Right renal cortex interstitium (tissue), 3 donors: Measurements from ENCODE around the gene BOK. TPM values are rescaled to one million over a fixed set of nuclear protein-coding genes. Genes with fewer than 3 reads are reported as not detected.

Experiments
- DNase-seq, 3 donors: peaks; one replicate each; pipeline ENCODE4 v3.0.0-alpha.2; 2013; ENCODE audit warnings: low read depth in 3 of 3, low spot score in 2 of 3
- polyA plus RNA-seq, 3 donors: library from polyadenylated mRNA; unstranded; fragments of 120-200 nt; gene quantifications; one replicate each; pipeline ENCODE4 v1.2.1, GENCODE V29; 2013; ENCODE audit not compliant: insufficient read length in 3 of 3

Gene BOK
- polyA plus RNA-seq, 3 donors, result 15.9 to 20.4 (median 20.0) TPM

DNA sequence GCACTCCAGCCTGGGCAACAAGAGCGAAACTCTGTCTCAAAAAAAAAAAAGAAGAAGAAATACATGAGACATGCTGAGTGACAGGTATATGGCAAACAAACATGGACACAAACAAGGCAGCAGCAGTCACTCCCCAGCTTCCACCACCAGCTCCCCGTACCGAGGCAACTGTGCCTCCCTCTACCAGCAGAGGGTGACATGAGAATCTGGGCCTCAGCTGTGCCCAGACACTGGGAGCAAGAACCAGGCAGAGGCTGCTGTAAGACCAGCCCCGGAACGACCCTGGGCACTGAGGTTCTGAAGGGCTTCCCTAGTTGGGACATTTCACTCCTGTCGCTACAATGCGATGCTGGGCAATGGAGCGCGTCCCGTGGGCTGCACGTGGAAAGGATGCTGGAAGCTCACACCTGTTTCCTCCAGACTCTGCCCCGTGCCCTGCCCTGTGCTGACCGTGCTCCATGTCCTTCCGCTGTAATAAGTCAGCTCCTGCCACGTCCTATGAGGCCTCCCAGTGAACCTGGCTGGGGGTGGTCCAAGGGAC lies 37.1 kb downstream of the BOK start:
- no peak for DNase-seq

DNA sequence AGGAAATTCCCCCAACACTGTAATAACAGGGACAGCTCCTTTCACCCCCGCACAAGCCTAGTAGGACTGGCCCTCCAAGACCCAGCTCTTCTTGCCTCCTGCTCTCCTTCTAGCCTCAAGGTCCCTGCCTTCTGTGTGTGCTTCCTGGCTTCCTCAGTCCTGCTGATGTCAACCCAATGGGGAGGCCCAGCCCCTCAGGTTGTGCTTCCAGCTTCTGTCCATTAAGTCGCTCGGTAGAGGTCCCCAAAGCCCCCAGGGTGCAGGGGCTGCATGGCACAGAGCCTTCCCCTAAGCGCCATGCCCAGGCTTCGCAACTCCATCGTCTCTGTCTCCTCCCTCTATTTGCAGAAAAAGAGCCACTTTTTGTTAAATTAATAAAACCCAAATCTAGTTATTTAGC lies 39.0 kb downstream of the BOK start:
- no peak for DNase-seq

- no peak for DNase-seq
Measured at GRCh38 chr2:241598061-241598460, 39.5 kb downstream of the BOK start.

DNA sequence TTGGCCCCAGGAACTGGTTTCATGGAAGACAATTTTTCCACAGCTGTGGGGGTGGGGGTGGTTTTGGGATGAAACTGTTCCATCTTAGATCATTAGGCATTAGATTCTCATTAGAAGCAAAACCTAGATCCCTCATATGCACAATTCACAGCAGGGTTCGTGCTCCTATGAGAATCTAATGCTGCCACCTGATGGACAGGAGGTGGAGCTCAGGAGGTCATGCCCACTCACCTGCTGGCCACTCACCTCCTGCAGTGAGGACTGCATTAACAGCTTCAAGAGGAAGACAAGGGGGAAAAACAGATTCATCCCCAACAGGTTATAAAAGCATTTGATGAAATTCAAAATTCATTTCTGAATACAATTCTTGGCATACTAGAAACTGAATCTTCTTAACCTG lies 39.9 kb downstream of the BOK start:
- no peak for DNase-seq

DNA sequence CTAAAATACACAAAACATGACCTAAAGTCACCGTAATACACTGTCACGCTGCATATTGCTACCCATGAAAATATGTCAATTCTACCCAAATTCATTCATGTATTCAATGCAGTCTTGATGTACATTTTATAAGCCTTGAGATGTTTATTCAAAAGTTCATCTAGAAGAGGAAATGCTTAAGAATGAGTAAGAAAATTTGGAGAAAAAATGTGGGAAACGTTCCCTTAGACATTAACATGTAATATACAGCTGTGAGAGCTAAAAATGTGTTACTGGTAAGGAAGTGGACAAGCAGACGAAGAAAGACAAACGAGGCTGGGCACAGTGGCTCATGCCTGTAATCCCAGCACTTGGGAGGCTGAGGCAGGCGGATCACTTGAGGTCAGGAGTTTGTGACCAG lies 41.1 kb downstream of the BOK start:
- no peak for DNase-seq

DNA sequence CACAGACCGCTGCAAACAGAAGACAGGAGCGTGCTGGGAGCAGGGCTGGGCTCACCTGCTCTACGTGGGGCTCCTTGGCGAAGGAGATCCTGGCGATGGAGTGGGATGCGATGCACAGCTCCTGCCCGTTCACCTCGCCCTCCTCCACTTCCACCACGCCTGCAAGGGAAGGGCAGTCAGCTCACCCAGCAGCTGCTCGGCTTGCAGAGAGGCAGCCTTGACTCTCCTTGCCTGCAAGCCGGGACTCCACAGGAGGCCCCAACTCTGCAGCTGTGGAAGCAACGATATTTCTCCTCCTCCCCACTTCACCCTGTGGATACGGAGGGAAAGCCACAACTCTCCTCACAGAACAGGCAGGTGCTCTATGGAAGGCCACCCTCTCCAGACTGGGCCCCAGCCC lies 43.3 kb downstream of the BOK start:
- DNase-seq, result no peak

- DNase-seq, result no peak
Measured at GRCh38 chr2:241602720-241603119, 44.2 kb downstream of the BOK start.

GRCh38 chr2:241603686-241604085 lies 45.1 kb downstream of the BOK start:
- no peak for DNase-seq

- no peak for DNase-seq
Measured at GRCh38 chr2:241606186-241606585, 47.6 kb downstream of the BOK start.

DNA sequence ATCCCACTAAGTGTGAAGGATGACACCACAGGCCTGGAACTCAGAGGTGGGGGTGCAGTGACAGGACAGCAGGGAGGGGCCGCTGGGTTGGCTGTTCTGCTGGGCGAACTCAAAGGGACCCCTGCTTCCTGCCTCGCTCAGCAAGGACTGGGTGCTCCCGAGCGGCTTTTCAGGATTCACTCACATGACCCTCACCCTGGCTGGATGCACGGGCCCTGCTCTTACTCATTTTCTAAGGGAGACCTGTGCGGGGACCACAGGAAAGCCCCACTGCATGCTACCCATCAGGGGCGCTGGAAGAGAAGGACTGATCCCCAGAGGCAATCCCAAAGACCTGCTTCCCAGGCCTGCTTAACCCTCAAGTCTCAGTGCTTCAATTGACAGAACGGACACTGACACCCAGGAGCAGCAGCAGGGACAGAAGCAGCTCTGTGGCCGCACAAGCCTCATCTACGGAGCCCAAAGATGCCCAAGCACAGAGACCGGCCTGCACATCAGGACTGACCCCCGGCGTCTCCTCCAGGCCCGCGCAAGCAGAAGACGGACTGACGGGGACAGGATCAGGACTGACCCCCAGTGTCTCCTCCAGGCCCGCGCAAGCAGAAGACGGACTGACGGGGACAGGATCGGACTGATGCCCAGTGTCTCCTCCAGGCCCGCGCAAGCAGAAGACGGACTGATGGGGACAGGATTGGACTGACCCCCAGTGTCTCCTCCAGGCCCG lies 48.8 kb downstream of the BOK start:
- no peak for DNase-seq

DNA sequence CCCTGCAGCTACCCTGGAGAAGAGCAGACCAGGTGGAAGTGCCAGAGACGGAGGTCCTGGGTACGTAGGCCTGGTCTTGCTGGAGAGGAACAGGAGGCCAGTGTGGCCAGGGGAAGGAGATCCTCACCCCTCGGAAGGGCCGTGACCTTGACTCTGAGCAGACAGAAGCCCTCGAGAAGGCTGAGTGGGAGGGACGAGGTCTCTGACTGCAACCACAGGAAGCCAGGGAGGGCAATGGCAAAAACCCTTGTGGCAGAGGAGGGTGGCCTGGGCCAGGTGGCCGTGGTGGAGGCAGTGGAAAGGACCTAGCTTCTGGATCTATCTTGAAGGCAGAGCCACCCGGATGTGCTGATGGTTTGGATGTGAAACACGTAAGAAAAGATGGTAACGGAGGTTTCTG lies 50.3 kb downstream of the BOK start:
- DNase-seq, result no peak

DNA sequence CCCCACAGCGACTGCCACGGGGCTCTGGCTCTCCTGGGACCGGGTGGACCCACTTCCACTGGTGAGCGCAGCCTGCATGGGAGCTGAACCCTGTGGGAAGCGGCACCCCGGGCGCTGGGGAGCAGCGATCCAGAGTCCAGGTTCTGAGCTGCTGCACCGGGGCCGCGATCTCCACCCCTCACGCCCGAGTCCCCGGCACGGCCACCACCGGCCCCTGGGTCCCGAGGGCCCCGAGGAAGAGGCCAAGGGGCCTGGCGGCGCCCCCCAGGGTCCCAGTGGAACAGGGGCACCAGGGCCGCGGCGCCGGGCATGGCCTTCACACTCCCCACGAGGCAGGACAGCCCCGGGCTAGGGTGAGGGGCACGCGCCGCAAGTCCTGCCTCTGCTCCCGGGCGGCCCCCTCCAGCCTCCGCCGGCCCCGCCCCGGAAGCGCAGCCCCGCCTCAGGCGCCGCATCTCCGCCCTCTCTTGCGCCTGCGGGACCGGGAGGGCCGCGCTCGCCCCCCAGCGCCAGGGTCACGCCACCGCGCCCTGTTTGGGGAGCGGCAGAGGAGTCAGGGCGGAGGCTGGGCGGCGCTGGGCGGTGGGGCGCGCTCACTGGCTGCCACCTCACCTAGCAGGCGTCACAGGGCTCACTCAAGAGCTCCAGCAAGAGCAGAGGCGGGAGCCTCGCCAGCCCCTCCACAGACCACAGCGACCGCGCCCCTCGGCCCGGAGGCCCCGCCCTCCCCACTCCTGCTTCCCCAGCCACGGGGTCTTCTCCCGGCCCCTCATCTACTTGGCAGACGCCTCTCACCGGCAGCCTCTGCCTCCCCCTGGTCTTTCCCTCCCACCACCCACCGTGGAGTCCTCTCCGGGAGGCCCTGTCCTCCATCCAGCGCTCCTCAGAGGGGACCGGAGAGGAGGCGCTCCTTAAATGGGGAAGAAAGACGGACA lies 51.6 kb downstream of the BOK start:
- peak in 1 of 3 donors; percentile 56 for DNase-seq

DNA sequence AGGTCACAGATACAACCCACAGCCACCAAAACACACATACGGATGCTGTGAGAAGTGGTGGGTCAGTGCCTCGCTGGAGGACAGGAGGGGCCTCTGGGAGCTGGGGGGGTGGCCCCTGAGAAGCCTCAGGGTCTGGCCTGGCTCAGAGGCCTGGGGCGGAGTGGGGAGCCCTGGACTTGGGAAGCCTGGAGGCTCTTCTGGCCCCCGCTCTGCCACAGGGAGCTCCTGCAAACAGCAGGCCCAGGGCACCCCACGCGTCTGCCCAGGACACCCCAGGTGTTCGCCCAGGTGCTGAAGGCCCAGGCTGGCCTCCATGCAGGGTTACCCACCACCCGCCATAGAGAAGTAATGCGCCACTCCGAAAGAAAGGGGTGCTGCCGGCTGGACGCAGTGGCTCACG lies 52.5 kb downstream of the BOK start:
- DNase-seq, result no peak

DNA sequence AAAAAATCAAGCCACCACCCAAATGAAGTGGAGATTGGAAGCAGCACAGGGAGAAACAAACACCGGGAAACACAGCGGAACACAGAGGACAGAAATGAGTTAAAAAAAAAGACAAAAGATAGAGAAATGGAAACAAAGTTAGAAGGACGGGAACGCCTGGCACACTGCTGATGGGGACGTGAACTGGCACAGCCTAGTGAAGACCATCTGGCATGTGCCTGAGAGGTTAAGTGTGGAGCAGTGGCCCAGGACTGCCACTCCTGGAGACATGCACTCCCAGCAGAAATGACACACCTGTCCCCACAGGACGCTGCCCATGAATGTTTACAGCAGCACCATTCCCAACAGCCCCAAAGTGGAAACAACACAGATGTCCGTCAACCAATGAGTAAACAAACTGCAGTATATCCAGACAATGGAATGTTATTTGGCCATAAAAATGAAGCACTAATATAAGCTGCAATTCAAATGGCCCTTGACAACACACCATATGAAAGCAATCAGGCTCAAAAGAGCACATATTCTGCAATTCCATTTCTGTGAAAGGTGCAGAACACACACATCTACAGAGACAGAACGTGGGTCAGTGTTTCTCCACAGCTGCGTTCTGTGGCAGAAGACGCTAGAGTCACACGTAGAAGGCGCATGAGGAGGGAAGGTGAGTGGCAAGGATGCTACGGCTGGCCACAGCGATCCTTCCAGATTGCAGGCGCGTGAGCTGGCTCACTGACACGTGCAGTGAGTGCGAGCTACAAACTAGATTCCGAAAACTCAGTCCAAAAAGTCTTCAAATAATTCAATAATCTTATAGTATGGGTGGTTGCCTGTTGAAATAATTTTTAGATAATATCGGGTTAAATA lies 53.8 kb downstream of the BOK start:
- no peak for DNase-seq

DNA sequence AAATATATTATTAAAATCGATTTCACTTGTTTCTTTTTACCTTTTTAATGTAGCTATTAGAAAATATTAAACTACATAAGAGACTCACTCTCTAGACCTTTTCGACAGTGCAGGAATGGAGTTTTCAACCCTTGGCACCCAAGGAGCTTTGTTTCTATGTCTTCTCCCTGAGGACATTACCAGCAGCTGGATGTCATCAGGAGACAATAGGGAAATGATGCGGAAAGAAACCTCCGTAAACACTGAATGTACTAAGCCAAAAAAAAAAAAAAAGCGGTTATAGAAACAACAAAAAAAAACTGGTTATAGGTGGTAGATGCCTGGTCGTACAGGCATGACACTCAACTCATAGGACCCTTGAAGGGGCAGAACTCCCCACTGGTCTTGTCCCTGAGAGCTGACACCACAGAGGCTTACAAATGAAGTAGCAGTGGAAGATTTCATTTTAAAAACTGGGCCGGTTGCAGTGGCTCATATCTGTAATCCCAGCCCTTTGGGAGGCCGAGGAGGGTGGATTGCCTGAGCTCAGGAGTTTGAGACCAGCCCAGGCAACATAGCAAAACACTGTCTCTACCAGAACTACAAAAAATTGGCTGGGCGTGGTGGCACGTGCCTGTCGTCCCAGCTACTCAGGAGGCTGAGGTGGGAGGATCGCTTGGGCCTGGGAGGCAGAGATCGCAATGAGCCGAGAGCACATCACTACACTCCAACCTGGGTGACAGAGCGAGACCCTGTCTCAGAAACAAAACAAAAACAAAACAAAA lies 54.7 kb downstream of the BOK start:
- DNase-seq, result no peak

- DNase-seq, result no peak
Measured at GRCh38 chr2:241615041-241615440, 56.5 kb downstream of the BOK start.

DNA sequence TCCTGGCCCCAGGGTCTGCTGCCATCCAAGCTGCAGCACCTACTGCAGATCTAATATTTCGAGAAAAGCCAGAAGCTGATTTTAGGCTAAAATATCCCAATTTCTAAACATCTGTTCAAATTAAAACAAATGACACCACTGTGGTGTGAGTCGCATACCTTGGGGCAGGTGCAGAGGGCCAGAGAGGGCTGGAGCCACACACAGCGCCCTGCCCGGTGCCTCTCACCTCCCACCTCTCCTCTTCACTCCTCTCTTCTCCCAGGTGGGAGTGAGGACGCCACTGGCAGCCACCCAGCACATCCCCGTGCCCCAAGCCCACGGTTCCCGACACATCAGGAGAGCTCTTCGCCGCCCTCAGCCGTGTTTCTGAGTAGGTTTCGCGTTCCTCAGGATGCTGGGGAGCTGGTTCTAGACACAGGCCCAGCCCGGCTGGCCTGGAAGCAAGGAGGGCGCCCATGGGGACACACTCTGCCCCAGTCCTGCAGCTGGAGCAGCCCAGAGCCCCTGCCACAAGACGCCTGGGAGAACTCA lies 57.0 kb downstream of the BOK start:
- DNase-seq, result no peak

DNA sequence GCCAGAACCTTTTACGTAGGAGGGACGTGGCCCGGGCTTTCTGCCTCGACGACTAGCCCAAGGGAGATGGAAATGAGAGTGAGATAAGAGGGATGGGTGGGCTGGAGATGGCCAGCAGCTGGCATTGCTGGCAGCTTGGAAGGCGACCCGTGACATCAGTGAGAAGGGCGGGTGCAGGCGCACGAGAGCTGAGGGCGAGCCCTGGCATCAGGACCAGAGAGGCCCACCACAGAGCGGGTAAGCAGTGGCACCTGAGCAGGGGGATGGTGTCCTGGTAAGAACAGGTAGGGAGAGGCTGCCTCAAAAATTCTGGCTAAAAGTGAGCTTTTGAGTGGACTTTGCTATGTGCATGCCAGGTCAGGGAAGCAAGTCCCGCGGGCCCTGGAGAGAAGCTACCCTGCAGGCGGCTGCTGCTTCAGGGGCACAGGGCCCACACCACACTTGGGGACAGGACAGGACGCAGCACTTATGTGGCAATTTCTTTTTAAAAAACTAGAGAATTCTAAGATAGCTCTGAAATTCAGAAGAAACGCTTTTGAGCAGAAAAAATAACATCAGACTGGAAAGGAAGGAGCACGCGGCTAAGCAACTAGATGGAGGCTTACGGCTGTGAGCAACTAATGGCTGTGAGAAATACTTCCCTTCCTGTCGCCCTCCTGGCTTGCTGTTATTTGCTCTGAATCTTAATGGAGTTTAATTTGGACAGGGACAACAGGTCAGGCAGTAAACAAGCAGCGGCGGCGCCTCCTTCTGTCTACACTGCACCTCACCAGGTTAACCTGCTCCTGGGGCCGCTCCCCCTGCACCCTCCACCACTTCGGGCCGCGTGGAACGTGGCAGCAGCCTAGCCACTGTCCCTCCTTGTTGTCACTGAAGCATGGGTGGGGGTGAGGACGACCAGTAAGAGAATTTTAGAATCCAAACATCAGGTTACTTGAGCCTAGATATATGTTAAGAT lies 57.9 kb downstream of the BOK start:
- DNase-seq, result no peak
